ENCODE data around the gene SERHL2.
"Not testable (repeated sequence)": the region's sequence is repeated elsewhere in the genome, so short reads cannot be mapped to it uniquely, and the experiment has no call there.

Gene SERHL2

GRCh38 chr22:42575996-42576574 lies 22.3 kb downstream of the SERHL2 start:
- CTCF ChIA-PET, H3K9me3 Mint-ChIP-seq, H3K27ac Mint-ChIP-seq, H3K4me3 Mint-ChIP-seq, DNase-seq, H3K4me1 Mint-ChIP-seq, H3K27me3 Mint-ChIP-seq: not testable (repeated sequence)
- peaks cover 18% of the 10 kb centered on the region for H3K36me3 Mint-ChIP-seq

- H3K27ac Mint-ChIP-seq, H3K27me3 Mint-ChIP-seq, H3K9me3 Mint-ChIP-seq, DNase-seq, CTCF ChIA-PET, H3K4me3 Mint-ChIP-seq: not testable (repeated sequence)
- peaks cover 12% of the 10 kb centered on the region for H3K4me1 Mint-ChIP-seq
- H3K36me3 Mint-ChIP-seq, result peaks cover 14% of the 10 kb centered on the region
These were observed 23.4 kb downstream of the SERHL2 start for GRCh38 chr22:42577141-42577540.

- Mint-ChIP-seq H3K27me3 (no peaks in the 10 kb centered on the region), H3K4me3 (no peak overlapping the region), H3K9me3 (no peaks in the 10 kb centered on the region), H3K27ac (no peak overlapping the region), H3K4me1 (peaks cover 16% of the 10 kb centered on the region), H3K36me3 (peaks cover 15% of the 10 kb centered on the region)
- no peak for DNase-seq
- CTCF ChIA-PET, result no interaction called here
These were observed 24.0 kb downstream of the SERHL2 start for GRCh38 chr22:42577623-42578240.

GRCh38 chr22:42580040-42580439 lies 26.3 kb downstream of the SERHL2 start:
- H3K4me1 Mint-ChIP-seq, result peaks cover 19% of the 10 kb centered on the region
- H3K4me3 Mint-ChIP-seq, result peak overlapping the region; percentile 33
- DNase-seq, H3K27me3 Mint-ChIP-seq, H3K27ac Mint-ChIP-seq, CTCF ChIA-PET, H3K9me3 Mint-ChIP-seq: not testable (repeated sequence)
- H3K36me3 Mint-ChIP-seq, result peaks cover 21% of the 10 kb centered on the region

- CTCF ChIA-PET, DNase-seq, H3K9me3 Mint-ChIP-seq, H3K27me3 Mint-ChIP-seq: not testable (repeated sequence)
- H3K36me3 Mint-ChIP-seq, result peaks cover 26% of the 10 kb centered on the region
- peak overlapping the region; percentile 94 for H3K27ac Mint-ChIP-seq
- H3K4me1 Mint-ChIP-seq, result peaks cover 19% of the 10 kb centered on the region
- peak overlapping the region; percentile 98 for H3K4me3 Mint-ChIP-seq
These were observed 27.5 kb downstream of the SERHL2 start for GRCh38 chr22:42581194-42581761.

GRCh38 chr22:42581762-42582716 lies 28.3 kb downstream of the SERHL2 start:
- H3K4me1 Mint-ChIP-seq, result peaks cover 19% of the 10 kb centered on the region
- H3K4me3 Mint-ChIP-seq, result peak overlapping the region; percentile 98
- no peaks in the 10 kb centered on the region for H3K9me3 Mint-ChIP-seq
- no peaks in the 10 kb centered on the region for H3K27me3 Mint-ChIP-seq
- CTCF ChIA-PET, result no interaction called here
- H3K36me3 Mint-ChIP-seq, result peaks cover 33% of the 10 kb centered on the region
- peak overlapping the region; percentile 83 for H3K27ac Mint-ChIP-seq
- peak; percentile 90 for DNase-seq

GRCh38 chr22:42582987-42583386 lies 29.2 kb downstream of the SERHL2 start:
- no peak overlapping the region for H3K4me3 Mint-ChIP-seq
- H3K36me3 Mint-ChIP-seq, result peaks cover 40% of the 10 kb centered on the region
- peak overlapping the region; percentile 33 for H3K27ac Mint-ChIP-seq

GRCh38 chr22:42584364-42584940 lies 30.7 kb downstream of the SERHL2 start:
- Mint-ChIP-seq H3K27ac (no peak overlapping the region), H3K4me3 (no peak overlapping the region), H3K36me3 (peaks cover 37% of the 10 kb centered on the region), H3K4me1 (peaks cover 19% of the 10 kb centered on the region), H3K27me3 (no peaks in the 10 kb centered on the region), H3K9me3 (no peaks in the 10 kb centered on the region)
- CTCF ChIA-PET, result no interaction called here
- DNase-seq, result no peak

More at GRCh38 chr22:42582987-42583386, 29.2 kb downstream of the SERHL2 start:
- Mint-ChIP-seq H3K9me3 (no peaks in the 10 kb centered on the region), H3K27me3 (no peaks in the 10 kb centered on the region), H3K4me1 (peaks cover 19% of the 10 kb centered on the region)
- CTCF ChIA-PET, result no interaction called here
- no peak for DNase-seq

- no peak overlapping the region for H3K4me3 Mint-ChIP-seq
- no peaks in the 10 kb centered on the region for H3K9me3 Mint-ChIP-seq
- no peaks in the 10 kb centered on the region for H3K27me3 Mint-ChIP-seq
- H3K36me3 Mint-ChIP-seq, result peaks cover 41% of the 10 kb centered on the region
- H3K4me1 Mint-ChIP-seq, result peaks cover 14% of the 10 kb centered on the region
- CTCF ChIA-PET, result no interaction called here
- H3K27ac Mint-ChIP-seq, result no peak overlapping the region
- no peak for DNase-seq
These were observed 31.3 kb downstream of the SERHL2 start for GRCh38 chr22:42585096-42585495.

- H3K36me3 Mint-ChIP-seq, result peaks cover 43% of the 10 kb centered on the region
- no peaks in the 10 kb centered on the region for H3K9me3 Mint-ChIP-seq
- H3K4me1 Mint-ChIP-seq, result peaks cover 9% of the 10 kb centered on the region
- no peaks in the 10 kb centered on the region for H3K27me3 Mint-ChIP-seq
- CTCF ChIA-PET, result no interaction called here
- DNase-seq, result no peak
- H3K4me3 Mint-ChIP-seq, result no peak overlapping the region
- H3K27ac Mint-ChIP-seq, result peak overlapping the region; percentile 25
These were observed 32.6 kb downstream of the SERHL2 start for GRCh38 chr22:42586381-42586780.

GRCh38 chr22:42587588-42588175 lies 33.9 kb downstream of the SERHL2 start:
- no peaks in the 10 kb centered on the region for H3K9me3 Mint-ChIP-seq
- CTCF ChIA-PET, result no interaction called here
- peaks cover 42% of the 10 kb centered on the region for H3K36me3 Mint-ChIP-seq
- H3K4me3 Mint-ChIP-seq, result no peak overlapping the region
- peaks cover 3% of the 10 kb centered on the region for H3K4me1 Mint-ChIP-seq
- no peaks in the 10 kb centered on the region for H3K27me3 Mint-ChIP-seq
- DNase-seq, result no peak
- no peak overlapping the region for H3K27ac Mint-ChIP-seq

GRCh38 chr22:42591987-42592386 lies 38.2 kb downstream of the SERHL2 start:
- H3K27me3 Mint-ChIP-seq, result no peaks in the 10 kb centered on the region
- no peaks in the 10 kb centered on the region for H3K4me1 Mint-ChIP-seq
- CTCF ChIA-PET, result no interaction called here
- H3K36me3 Mint-ChIP-seq, result peaks cover 41% of the 10 kb centered on the region
- H3K4me3 Mint-ChIP-seq, result no peak overlapping the region
- H3K9me3 Mint-ChIP-seq, result no peaks in the 10 kb centered on the region
- no peak for DNase-seq
- peak overlapping the region; percentile 11 for H3K27ac Mint-ChIP-seq

- peaks cover 49% of the 10 kb centered on the region for H3K36me3 Mint-ChIP-seq
- no peak overlapping the region for H3K4me3 Mint-ChIP-seq
- no peaks in the 10 kb centered on the region for H3K27me3 Mint-ChIP-seq
- no peaks in the 10 kb centered on the region for H3K4me1 Mint-ChIP-seq
- H3K27ac Mint-ChIP-seq, result no peak overlapping the region
- H3K9me3 Mint-ChIP-seq, result no peaks in the 10 kb centered on the region
- no peak for DNase-seq
- CTCF ChIA-PET, result no interaction called here
These were observed 41.7 kb downstream of the SERHL2 start for GRCh38 chr22:42595434-42595833.

GRCh38 chr22:42596336-42596735 lies 42.6 kb downstream of the SERHL2 start:
- Mint-ChIP-seq H3K36me3 (peaks cover 47% of the 10 kb centered on the region), H3K9me3 (no peaks in the 10 kb centered on the region), H3K4me1 (no peaks in the 10 kb centered on the region), H3K4me3 (no peak overlapping the region), H3K27me3 (no peaks in the 10 kb centered on the region), H3K27ac (no peak overlapping the region)
- DNase-seq, result no peak
- CTCF ChIA-PET, result interaction anchor here (1.1 to 1.2 kb wide), 2 partner anchors 15 to 160 kb away, joined by 3 read pairs; no protein-coding TSS in a partner anchor

All from activated naive CD4-positive, alpha-beta T cell treated with anti-CD3 and anti-CD28 coated beads, Interleukin-2, amount 10 ng/mL, durations not matched to agents 7 days and 5 days (primary cell).